GM20431 (cell line): ENCODE measurements around the gene DENND5A.

Experiments used
- in situ Hi-C: fragments of 300-500 bp; cut with MseI, MboI; formaldehyde crosslinking; loops from one replicate; pipeline ENCODE4 v1.15.0; 2020; ENCODE audit warnings: low sequenced_read_pairs; ENCODE audit not compliant: unreplicated experiment

The DENND5A gene

DNA sequence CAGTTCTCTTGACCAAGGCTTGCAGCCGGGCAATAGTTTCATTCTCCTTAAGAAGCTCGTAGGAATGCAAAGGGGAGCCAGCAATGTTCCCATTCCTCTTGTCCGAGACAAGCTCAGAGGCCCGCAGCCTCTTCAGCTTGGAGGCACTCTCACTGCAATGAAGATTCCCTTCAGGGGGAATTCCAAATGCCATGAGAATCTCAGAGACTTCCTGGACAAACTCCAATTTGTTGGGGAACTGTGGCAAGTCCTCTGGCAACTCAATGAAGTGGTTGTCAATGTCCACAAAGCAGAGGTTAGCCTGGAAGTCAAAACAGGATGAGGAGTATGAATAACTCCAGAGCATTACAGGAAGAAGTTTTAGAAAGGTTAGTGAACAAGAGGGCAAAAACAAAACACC is 84.4 kb downstream of the DENND5A start:
- in situ Hi-C loops: no loop called here

- in situ Hi-C loops: no loop called here
These were observed 86.0 kb downstream of the DENND5A start for GRCh38 chr11:9179141-9179540.

- in situ Hi-C loops: no loop called here
These were observed 86.4 kb downstream of the DENND5A start for GRCh38 chr11:9178716-9179115.

DNA sequence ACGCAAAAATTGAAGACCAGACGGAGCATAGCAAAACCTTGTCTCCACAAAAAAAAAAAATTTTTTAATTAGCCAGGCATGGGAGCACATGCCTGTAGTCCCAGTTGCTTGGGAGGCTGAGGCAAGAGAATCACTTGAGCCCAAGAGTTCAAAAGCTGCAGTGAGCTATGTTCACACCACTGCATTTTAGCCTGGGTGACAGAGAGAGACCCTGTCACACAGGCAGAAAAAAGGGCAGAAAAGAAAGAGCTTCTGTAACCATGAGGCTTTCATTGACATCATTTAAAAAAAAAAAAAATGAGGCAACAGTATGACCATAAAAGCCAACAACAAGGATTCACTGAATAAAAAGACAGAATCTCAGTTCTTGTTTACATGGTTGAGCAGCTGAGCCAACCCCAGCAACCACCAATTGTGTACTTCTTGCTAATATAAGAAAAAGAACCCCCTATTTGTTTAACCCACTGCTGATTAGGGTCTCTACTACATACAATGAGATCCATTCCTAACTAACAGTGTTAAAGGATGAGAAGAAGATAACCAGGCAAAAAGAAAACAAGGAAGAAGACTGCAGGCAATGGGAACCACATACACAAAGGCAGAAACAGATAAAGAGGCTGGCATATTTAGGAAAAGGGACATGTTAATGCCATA is 87.6 kb downstream of the DENND5A start:
- in situ Hi-C loops: no loop called here

DNA sequence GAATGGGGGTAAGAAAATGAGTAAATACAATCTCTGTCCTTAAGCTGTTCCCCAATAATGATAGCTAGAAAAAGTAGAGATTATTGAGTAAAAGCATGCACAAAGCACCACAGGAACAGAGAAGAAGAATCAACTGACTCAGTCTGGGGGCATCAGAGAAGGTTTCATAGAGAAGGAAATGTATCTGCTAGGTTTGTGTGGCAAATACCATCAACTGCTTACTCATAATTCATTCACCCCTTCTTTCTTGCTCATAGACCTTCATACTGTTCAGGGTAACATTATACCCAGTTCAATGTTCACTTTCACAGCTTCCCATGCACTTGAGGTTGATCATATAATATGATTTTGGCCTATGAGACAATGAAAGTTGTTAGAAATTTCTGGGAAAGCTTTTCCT is 88.6 kb downstream of the DENND5A start:
- in situ Hi-C loops: no loop called here

- in situ Hi-C loops: no loop called here
These were observed 89.0 kb downstream of the DENND5A start for GRCh38 chr11:9176136-9176535.

GRCh38 chr11:9172389-9172788 is 92.8 kb downstream of the DENND5A start:
- in situ Hi-C loops: loop anchor here (25.0 kb wide), 1 partner anchor 340 kb away; no protein-coding TSS in a partner anchor

GRCh38 chr11:9170450-9170849 is 94.7 kb downstream of the DENND5A start:
- in situ Hi-C loops: loop anchor here (25.0 kb wide), 1 partner anchor 342 kb away; no protein-coding TSS in a partner anchor

DNA sequence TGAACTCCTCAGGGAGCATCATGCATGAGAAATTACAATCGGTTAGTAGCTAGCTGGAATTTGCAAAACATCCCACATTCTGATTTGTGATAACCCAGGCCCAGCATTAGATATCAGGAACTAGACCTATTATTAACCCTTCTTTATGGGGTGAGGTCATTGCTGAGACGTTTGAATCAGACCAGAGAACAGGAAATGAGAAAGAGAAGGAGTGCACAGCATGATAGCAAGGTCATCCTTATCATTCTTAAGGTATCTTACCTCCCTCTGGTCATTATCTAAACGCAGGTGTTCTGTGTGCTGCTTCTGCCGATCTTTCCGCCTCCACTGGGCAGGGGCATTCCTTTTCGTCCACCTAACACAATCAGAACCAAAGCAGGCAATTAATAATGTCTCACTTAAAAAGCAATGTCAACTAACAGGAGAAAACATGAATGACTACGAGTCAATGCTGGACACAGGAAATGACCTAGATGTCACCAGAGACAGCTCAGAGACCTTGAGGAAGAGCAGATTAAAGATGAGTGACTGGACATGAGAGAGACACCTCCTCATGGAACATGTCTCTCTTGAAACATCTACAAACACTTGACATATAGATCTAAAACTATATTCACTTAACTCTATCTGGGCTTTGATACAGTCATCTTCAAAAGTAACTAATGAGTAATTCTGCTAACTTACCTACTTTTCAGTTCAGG is 95.4 kb downstream of the DENND5A start:
- in situ Hi-C loops: loop anchor here (25.0 kb wide), 1 partner anchor 343 kb away; no protein-coding TSS in a partner anchor

DNA sequence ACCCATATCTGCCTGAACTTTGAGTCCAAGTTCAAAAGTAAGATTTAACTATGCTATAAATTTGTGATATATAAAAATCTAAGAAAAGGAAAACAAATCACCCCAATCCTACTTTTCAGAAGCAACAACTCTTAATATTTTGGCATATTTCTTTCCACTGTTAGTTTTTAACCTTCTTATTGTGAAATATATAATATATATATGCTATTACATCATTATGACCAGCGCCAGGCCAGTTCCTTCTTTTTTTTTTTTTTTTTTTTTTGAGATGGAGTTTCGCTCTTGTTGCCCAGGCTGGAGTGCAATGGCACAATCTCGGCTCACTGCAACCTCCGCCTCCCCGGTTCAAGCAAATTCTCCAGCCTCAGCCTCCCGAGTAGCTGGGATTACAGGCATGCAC is 103.2 kb downstream of the DENND5A start:
- in situ Hi-C loops: loop anchor here (25.0 kb wide), 1 partner anchor 350 kb away; no protein-coding TSS in a partner anchor

GRCh38 chr11:9160166-9160565 is 105.0 kb downstream of the DENND5A start:
- in situ Hi-C loops: loop anchor here (25.0 kb wide), 1 partner anchor 352 kb away; no protein-coding TSS in a partner anchor

GRCh38 chr11:9158898-9159391 is 106.2 kb downstream of the DENND5A start:
- in situ Hi-C loops: loop anchor here (25.0 kb wide), 1 partner anchor 353 kb away; no protein-coding TSS in a partner anchor

- in situ Hi-C loops: loop anchor here (25.0 kb wide), 1 partner anchor 356 kb away; no protein-coding TSS in a partner anchor
These were observed 109.2 kb downstream of the DENND5A start for GRCh38 chr11:9155930-9156329.

DNA sequence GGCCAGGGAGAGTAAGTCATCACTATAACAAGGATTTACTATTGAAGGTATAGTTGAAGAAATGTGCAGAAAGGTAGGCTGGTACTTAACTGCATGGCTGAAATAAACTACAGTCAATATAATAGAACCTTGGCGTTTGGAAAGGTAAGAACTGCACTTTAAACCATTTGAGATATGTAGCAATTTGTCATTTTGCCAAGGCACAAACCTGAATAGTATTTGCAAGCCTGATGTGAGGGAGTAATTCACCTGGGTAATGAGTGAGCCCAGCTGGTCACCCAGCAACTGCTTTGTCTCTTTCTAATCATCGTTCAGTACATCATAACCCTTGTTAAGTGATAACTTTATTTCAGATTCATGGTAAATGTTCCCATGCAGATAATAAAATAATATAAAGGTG is 111.5 kb downstream of the DENND5A start:
- in situ Hi-C loops: loop anchor here (25.0 kb wide), 1 partner anchor 359 kb away; no protein-coding TSS in a partner anchor

- in situ Hi-C loops: loop anchor here (25.0 kb wide), 1 partner anchor 361 kb away; no protein-coding TSS in a partner anchor
These were observed 113.5 kb downstream of the DENND5A start for GRCh38 chr11:9151631-9152030.

DNA sequence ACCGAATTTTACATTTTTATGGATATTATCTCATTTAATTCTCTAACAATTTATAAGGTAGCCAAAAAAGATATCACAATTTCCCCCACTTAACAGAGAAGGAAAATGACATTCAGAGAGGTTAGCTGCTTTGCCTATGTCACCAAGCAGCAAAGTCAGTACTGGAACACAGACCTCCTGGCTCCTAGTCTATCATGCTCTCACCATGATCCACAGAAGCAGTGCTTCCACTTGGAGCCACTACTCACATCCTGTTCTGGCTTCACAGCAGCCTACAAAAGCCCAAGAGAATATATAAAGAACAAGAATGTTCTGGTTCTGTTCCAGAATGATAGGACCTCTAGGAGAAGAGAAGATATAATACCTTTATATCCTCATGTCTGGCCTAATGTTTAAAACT is 114.2 kb downstream of the DENND5A start:
- in situ Hi-C loops: loop anchor here (25.0 kb wide), 1 partner anchor 361 kb away; no protein-coding TSS in a partner anchor

DNA sequence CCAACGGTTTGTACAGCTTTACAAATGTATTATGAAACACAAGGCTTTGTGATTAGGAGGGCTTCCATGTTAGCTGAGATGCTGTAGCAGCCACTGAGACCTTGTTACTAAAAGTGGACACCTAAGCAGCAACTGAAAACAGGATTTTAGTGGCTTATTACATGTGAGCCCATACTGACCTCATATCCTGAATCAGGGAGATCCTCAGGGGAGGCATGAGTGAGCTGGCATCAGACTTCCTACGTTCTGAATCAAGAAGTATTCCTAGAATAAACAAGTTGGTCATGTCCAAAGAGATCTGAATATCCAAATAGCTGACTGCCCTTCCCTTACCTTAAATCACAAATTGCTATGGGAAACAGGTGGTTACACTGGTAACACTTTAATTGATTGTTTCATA is 114.6 kb downstream of the DENND5A start:
- in situ Hi-C loops: loop anchor here (25.0 kb wide), 1 partner anchor 362 kb away; no protein-coding TSS in a partner anchor

- in situ Hi-C loops: no loop called here
These were observed 116.4 kb downstream of the DENND5A start for GRCh38 chr11:9148727-9149126.

GRCh38 chr11:9148035-9148434 is 117.1 kb downstream of the DENND5A start:
- in situ Hi-C loops: no loop called here

DNA sequence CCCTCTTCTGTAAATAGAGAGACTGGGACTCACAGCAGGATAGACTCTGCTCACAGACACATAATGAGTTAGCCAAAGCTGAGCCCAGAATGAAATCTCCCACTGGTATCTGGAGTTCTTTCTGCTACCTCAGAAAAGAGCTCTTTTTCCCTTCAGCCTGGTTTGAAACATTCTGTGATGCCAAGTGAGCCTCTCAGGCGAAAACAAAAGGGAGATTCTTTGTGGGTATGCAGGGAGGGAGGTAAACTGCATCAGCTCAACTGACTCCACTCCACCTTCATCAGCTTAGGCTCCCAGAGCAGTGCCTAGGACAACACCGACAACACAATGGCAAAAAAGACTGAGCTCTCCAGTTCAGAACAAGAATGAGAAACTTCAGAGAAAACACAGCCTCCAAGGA is 118.7 kb downstream of the DENND5A start:
- in situ Hi-C loops: no loop called here

GRCh38 chr11:9145283-9145682 is 119.9 kb downstream of the DENND5A start:
- in situ Hi-C loops: no loop called here
